ENCODE measurements around the gene CCHCR1. TPM values are rescaled to one million over a fixed set of nuclear protein-coding genes. Genes with fewer than 3 reads are reported as not detected.

Gene CCHCR1
- total and polyA plus RNA-seq, 7 donors = 8.7 to 39.3 (median 13.7) TPM

- WGBS, 2 donors = 87 to 94% methylated on average over 19 of the region's 19 CpGs
- peaks cover 0 to 24% (median 19%) of the 10 kb centered on the region in 4 donors for H3K4me1 ChIP-seq
- H3K4me3 ChIP-seq = no peak overlapping the region
- no peak for TF ChIP-seq POLR2A (IDR thresholded peaks at IDR 0.05)
- TF ChIP-seq POLR2AphosphoS5 (IDR thresholded peaks at IDR 0.05) = no peak
- TF ChIP-seq EP300 (IDR thresholded peaks at IDR 0.05) = no peak
- no peak for TF ChIP-seq CTCF (IDR thresholded peaks at IDR 0.05)
- no peak overlapping the region for H3K27ac ChIP-seq
- no peaks in the 10 kb centered on the region for H3K27me3 ChIP-seq
- no peaks in the 10 kb centered on the region for H3K9me3 ChIP-seq
- no peak for DNase-seq
- no peaks in the 10 kb centered on the region for H3K36me3 ChIP-seq
- intact Hi-C loops (cut with DNase I) = no loop called here
These were observed 3.9 kb upstream of the CCHCR1 start for GRCh38 chr6:31161216-31162126.

DNA sequence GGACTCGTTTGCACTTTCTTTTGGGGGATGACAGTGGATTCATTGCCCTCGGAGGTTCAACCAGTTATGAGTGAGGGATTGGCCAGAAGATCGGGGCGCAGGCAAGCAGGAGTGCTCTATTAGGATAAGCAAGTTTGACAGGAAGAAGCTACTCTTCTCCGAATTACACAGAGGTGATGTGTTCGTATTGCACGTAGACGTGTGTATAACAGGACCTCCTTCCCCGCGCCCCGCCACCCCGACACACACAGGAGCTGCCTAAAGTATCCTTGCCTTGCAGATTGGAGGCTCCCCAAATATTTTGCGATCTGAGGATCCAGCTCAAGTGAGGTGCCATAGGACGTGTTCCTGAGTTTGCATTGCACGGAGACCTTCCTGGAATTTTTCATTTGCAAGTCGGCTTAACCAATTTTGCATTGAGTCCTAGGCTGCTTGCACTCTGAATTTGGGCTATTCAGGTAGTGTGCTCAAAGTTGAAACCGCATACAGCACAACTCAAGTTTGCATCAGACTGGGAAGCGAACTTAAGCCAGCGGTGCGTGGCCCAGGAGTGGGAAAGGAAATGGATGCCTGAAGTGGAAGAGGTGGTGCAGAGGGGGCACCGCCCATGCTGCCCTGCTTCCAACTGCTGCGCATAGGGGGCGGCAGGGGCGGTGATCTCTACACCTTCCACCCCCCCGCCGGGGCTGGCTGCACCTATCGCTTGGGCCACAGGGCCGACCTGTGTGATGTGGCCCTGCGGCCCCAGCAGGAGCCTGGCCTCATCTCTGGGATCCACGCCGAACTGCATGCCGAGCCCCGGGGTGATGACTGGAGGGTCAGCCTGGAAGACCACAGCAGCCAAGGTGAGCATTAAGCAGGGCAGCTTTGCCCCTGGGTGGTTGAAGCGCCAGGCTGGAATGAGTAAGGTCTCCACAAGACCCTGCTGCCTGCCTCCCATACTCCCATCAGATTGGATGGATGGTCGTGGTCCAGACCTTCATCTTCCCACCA is 1.6 kb upstream of the CCHCR1 start:
- peaks cover 0 to 24% (median 19%) of the 10 kb centered on the region in 4 donors for H3K4me1 ChIP-seq
- H3K9me3 ChIP-seq = no peaks in the 10 kb centered on the region
- H3K27me3 ChIP-seq = no peaks in the 10 kb centered on the region
- intact Hi-C loops (cut with DNase I) = no loop called here
- WGBS, 2 donors = 11 to 18% methylated on average over 35 of the region's 35 CpGs
- DNase-seq = peak; percentile 63
- TF ChIP-seq CTCF (IDR thresholded peaks at IDR 0.05) = no peak
- no peak for TF ChIP-seq POLR2A (IDR thresholded peaks at IDR 0.05)
- no peak for TF ChIP-seq POLR2AphosphoS5 (IDR thresholded peaks at IDR 0.05)
- TF ChIP-seq EP300 (IDR thresholded peaks at IDR 0.05) = no peak
- peak overlapping the region; percentile 82 to 90 (median 84) for H3K27ac ChIP-seq
- H3K36me3 ChIP-seq = peaks cover 0 to 7% (median 0%) of the 10 kb centered on the region in 4 donors
- peak overlapping the region; percentile 46 to 76 (median 70) for H3K4me3 ChIP-seq

- TF ChIP-seq EP300 (IDR thresholded peaks at IDR 0.05) (no peak), CTCF (IDR thresholded peaks at IDR 0.05) (no peak), POLR2A (IDR thresholded peaks at IDR 0.05) (no peak), POLR2AphosphoS5 (IDR thresholded peaks at IDR 0.05) (peak; percentile 10 to 74 (median 40))
- H3K27me3 ChIP-seq = no peaks in the 10 kb centered on the region
- H3K4me1 ChIP-seq = peaks cover 0 to 24% (median 19%) of the 10 kb centered on the region in 4 donors
- WGBS, 2 donors = 0% methylated on average over 65 of the region's 65 CpGs
- no peaks in the 10 kb centered on the region for H3K9me3 ChIP-seq
- peak within 1 kb of the TSS; percentile 53 to 76 (median 70) for H3K4me3 ChIP-seq
- peak within 1 kb of the TSS; percentile 82 to 90 (median 84) for H3K27ac ChIP-seq
- H3K36me3 ChIP-seq = peaks cover 0 to 15% (median 0%) of the 10 kb centered on the region in 4 donors
- intact Hi-C loops (cut with DNase I) = no loop called here
- peak; percentile 100 for DNase-seq
These were observed 699 bp upstream of the CCHCR1 start, which contains the start of gene TCF19 for GRCh38 chr6:31158140-31158862. Gene TCF19, plus strand, starts transcription at chr6:31158589. Its CDS starts 881 bp downstream, at chr6:31159470.

DNA sequence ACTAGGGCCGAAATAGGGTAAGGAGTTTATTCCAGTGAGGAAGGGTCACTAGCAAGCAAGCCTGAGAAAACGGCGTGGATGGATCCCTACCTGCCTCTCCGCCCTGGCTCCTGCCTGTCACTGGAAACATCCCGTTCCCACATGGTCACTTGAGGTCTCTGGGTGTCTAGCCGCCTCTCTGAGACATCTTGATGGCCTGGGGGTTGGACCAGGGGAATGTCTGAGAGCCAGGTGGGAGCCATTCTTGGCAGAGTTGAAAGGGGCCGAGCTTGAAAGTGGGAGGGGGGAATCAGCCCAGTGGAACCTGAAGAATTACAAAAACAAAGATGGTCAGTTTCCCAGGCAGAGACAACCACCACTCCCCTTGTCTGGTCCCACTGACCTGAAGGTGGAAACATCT is 961 bp downstream of the CCHCR1 start:
- peak; percentile 60 for DNase-seq
- no peak overlapping the region for H3K4me3 ChIP-seq
- H3K36me3 ChIP-seq = peaks cover 0 to 17% (median 0%) of the 10 kb centered on the region in 4 donors
- 94 to 96% methylated on average over 7 of the region's 7 CpGs for WGBS, 2 donors
- intact Hi-C loops (cut with DNase I) = no loop called here
- no peak for TF ChIP-seq POLR2A (IDR thresholded peaks at IDR 0.05)
- TF ChIP-seq CTCF (IDR thresholded peaks at IDR 0.05) = no peak
- no peak for TF ChIP-seq EP300 (IDR thresholded peaks at IDR 0.05)
- no peak for TF ChIP-seq POLR2AphosphoS5 (IDR thresholded peaks at IDR 0.05)
- no peak overlapping the region for H3K27ac ChIP-seq
- peaks cover 0 to 24% (median 19%) of the 10 kb centered on the region in 4 donors for H3K4me1 ChIP-seq
- H3K9me3 ChIP-seq = no peaks in the 10 kb centered on the region
- no peaks in the 10 kb centered on the region for H3K27me3 ChIP-seq
